Stimulated activated naive B cell treated with anti-CD40 and anti-IgM and Interleukin-4, amounts not matched to agents 10 μg/mL and 1 μg/mL and 100 μg/mL, for 72 hours (primary cell): ENCODE data around the gene ELMOD2.
A peak's percentile ranks its signal among the peaks of the same experiment; 100 is the strongest.
"Not testable (repeated sequence)": the region's sequence is repeated elsewhere in the genome, so short reads cannot be mapped to it uniquely, and the experiment has no call there.

Experiments used
- ATAC-seq, 2 donors: fragments of 150-1000 bp; cut with Tn5 transposase; replicated peaks; 2 replicates each; pipeline ENCODE4 v1.10.0; 2021; ENCODE audit warnings: moderate library complexity in 1 of 2
- DNase-seq: peaks from one replicate; pipeline ENCODE4 v3.0.0; 2021
- H3K27ac Mint-ChIP-seq: one replicate; pipeline ENCODE4 v1.8.0; 2022; ENCODE audit warnings: mild to moderate bottlenecking, mixed read lengths
- H3K27me3 Mint-ChIP-seq, 2 donors: one replicate each; pipeline ENCODE4 v1.8.0; 2022; ENCODE audit warnings: mixed read lengths in 2 of 2
- H3K36me3 Mint-ChIP-seq, 2 donors: one replicate each; pipeline ENCODE4 v1.8.0; 2022; ENCODE audit warnings: mixed read lengths in 2 of 2, mild to moderate bottlenecking in 1 of 2
- H3K4me1 Mint-ChIP-seq, 2 donors: one replicate each; pipeline ENCODE4 v1.8.0; 2022; ENCODE audit warnings: mixed read lengths in 2 of 2, mild to moderate bottlenecking in 1 of 2
- H3K4me3 Mint-ChIP-seq, 2 donors: one replicate each; pipeline ENCODE4 v1.8.0; 2022; ENCODE audit warnings: mild to moderate bottlenecking in 2 of 2, mixed read lengths in 2 of 2, moderate library complexity in 1 of 2
- H3K9me3 Mint-ChIP-seq, 2 donors: one replicate each; pipeline ENCODE4 v1.8.0; 2022; ENCODE audit warnings: mixed read lengths in 2 of 2, mild to moderate bottlenecking in 1 of 2

Gene ELMOD2

GRCh38 chr4:140523857-140524742 lies at the start of gene ELMOD2:
TSS of gene ELMOD2 (plus strand) at chr4:140524168. CDS start at chr4:140525429, 1,261 bp downstream.
- peak; percentile 100 for ATAC-seq
- Mint-ChIP-seq H3K27ac (peak within 1 kb of the TSS; percentile 85), H3K4me3 (peak within 1 kb of the TSS; percentile 87 to 96), H3K9me3 (no peaks in the 10 kb centered on the region), H3K36me3 (peaks cover 5 to 11% of the 10 kb centered on the region in 2 donors), H3K4me1 (peaks cover 5 to 13% of the 10 kb centered on the region in 2 donors), H3K27me3 (no peaks in the 10 kb centered on the region)
- DNase-seq = peak; percentile 96

GRCh38 chr4:140483445-140483844 lies 40.5 kb upstream of the ELMOD2 start:
- Mint-ChIP-seq H3K4me1 (no peaks in the 10 kb centered on the region), H3K27me3 (peaks cover 21 to 33% of the 10 kb centered on the region in 2 donors), H3K4me3 (no peak overlapping the region), H3K27ac (no peak overlapping the region), H3K36me3 (peaks cover 4 to 5% of the 10 kb centered on the region in 2 donors), H3K9me3 (peaks cover 6 to 9% of the 10 kb centered on the region in 2 donors)
- no peak for ATAC-seq
- no peak for DNase-seq

GRCh38 chr4:140485939-140486338 lies 38.0 kb upstream of the ELMOD2 start:
- no peak overlapping the region for H3K4me3 Mint-ChIP-seq
- ATAC-seq = no peak
- H3K27ac Mint-ChIP-seq = no peak overlapping the region
- no peak for DNase-seq
- H3K27me3 Mint-ChIP-seq = peaks cover 15 to 31% of the 10 kb centered on the region in 2 donors
- peaks cover 4 to 5% of the 10 kb centered on the region in 2 donors for H3K36me3 Mint-ChIP-seq
- H3K9me3 Mint-ChIP-seq = peaks cover 6 to 9% of the 10 kb centered on the region in 2 donors
- H3K4me1 Mint-ChIP-seq = no peaks in the 10 kb centered on the region

GRCh38 chr4:140497405-140497746 lies 26.6 kb upstream of the ELMOD2 start:
- no peaks in the 10 kb centered on the region for H3K36me3 Mint-ChIP-seq
- peaks cover 0 to 7% of the 10 kb centered on the region in 2 donors for H3K4me1 Mint-ChIP-seq
- ATAC-seq (no peak), DNase-seq (no peak)
- H3K27me3 Mint-ChIP-seq = peaks cover 44 to 58% of the 10 kb centered on the region in 2 donors
- no peaks in the 10 kb centered on the region for H3K9me3 Mint-ChIP-seq
- H3K27ac Mint-ChIP-seq = no peak overlapping the region
- peak overlapping the region; percentile 67 to 69 for H3K4me3 Mint-ChIP-seq

- no peak for DNase-seq
- no peaks in the 10 kb centered on the region for H3K36me3 Mint-ChIP-seq
- H3K9me3 Mint-ChIP-seq = no peaks in the 10 kb centered on the region
- ATAC-seq = peak; percentile 42 to 57
- no peak within 1 kb of the TSS for H3K27ac Mint-ChIP-seq
- H3K27me3 Mint-ChIP-seq = peaks cover 43 to 61% of the 10 kb centered on the region in 2 donors
- peaks cover 0 to 7% of the 10 kb centered on the region in 2 donors for H3K4me1 Mint-ChIP-seq
- peak within 1 kb of the TSS; percentile 67 to 69 for H3K4me3 Mint-ChIP-seq
These were observed 26.0 kb upstream of the ELMOD2 start, which contains the start of gene MGAT4D for GRCh38 chr4:140497747-140498636. TSS of gene MGAT4D (minus strand) at chr4:140498293. CDS start at chr4:140498222, 71 bp downstream.

GRCh38 chr4:140499391-140499790 lies 24.6 kb upstream of the ELMOD2 start:
- Mint-ChIP-seq H3K36me3 (no peaks in the 10 kb centered on the region), H3K27ac (no peak overlapping the region), H3K4me3 (no peak overlapping the region), H3K9me3 (no peaks in the 10 kb centered on the region), H3K4me1 (peaks cover 0 to 7% of the 10 kb centered on the region in 2 donors), H3K27me3 (peaks cover 42 to 61% of the 10 kb centered on the region in 2 donors)
- ATAC-seq (no peak), DNase-seq (no peak)

- Mint-ChIP-seq H3K27me3 (peaks cover 55 to 65% of the 10 kb centered on the region in 2 donors), H3K4me3 (no peak overlapping the region), H3K36me3 (no peaks in the 10 kb centered on the region), H3K9me3 (peaks cover 0 to under 1% of the 10 kb centered on the region in 2 donors), H3K27ac (no peak overlapping the region), H3K4me1 (no peaks in the 10 kb centered on the region)
- ATAC-seq = no peak
- DNase-seq = no peak
These were observed 19.7 kb upstream of the ELMOD2 start for GRCh38 chr4:140504261-140504660.

GRCh38 chr4:140513765-140514164 lies 10.2 kb upstream of the ELMOD2 start:
- H3K36me3 Mint-ChIP-seq, H3K27ac Mint-ChIP-seq, DNase-seq, H3K9me3 Mint-ChIP-seq, H3K4me1 Mint-ChIP-seq, H3K4me3 Mint-ChIP-seq, ATAC-seq: not testable (repeated sequence)
- peaks cover 40 to 41% of the 10 kb centered on the region in 2 donors for H3K27me3 Mint-ChIP-seq

GRCh38 chr4:140515423-140515822 lies 8.5 kb upstream of the ELMOD2 start:
- H3K27me3 Mint-ChIP-seq = peaks cover 23 to 25% of the 10 kb centered on the region in 2 donors
- no peaks in the 10 kb centered on the region for H3K4me1 Mint-ChIP-seq

GRCh38 chr4:140523370-140523856 lies 555 bp upstream of the ELMOD2 start:
- no peaks in the 10 kb centered on the region for H3K27me3 Mint-ChIP-seq
- ATAC-seq (peak; percentile 21 to 31), DNase-seq (no peak)
- H3K4me1 Mint-ChIP-seq = peaks cover 5 to 13% of the 10 kb centered on the region in 2 donors
- peaks cover 5 to 11% of the 10 kb centered on the region in 2 donors for H3K36me3 Mint-ChIP-seq
- H3K4me3 Mint-ChIP-seq = peak overlapping the region; percentile 87 to 96
- H3K9me3 Mint-ChIP-seq = no peaks in the 10 kb centered on the region
- no peak overlapping the region for H3K27ac Mint-ChIP-seq

More at GRCh38 chr4:140515423-140515822, 8.5 kb upstream of the ELMOD2 start:
- no peak overlapping the region for H3K27ac Mint-ChIP-seq
- ATAC-seq = no peak
- DNase-seq = no peak
- no peak overlapping the region for H3K4me3 Mint-ChIP-seq
- H3K9me3 Mint-ChIP-seq = no peaks in the 10 kb centered on the region
- H3K36me3 Mint-ChIP-seq = no peaks in the 10 kb centered on the region

GRCh38 chr4:140529434-140529833 lies 5.5 kb downstream of the ELMOD2 start:
- Mint-ChIP-seq H3K4me1 (peaks cover 6 to 12% of the 10 kb centered on the region in 2 donors), H3K27me3 (no peaks in the 10 kb centered on the region), H3K4me3 (no peak overlapping the region), H3K27ac (no peak overlapping the region), H3K9me3 (no peaks in the 10 kb centered on the region), H3K36me3 (peaks cover 5 to 16% of the 10 kb centered on the region in 2 donors)
- DNase-seq = no peak
- peak in 1 of 2 donors; percentile 22 for ATAC-seq

- Mint-ChIP-seq H3K36me3 (peaks cover 9 to 17% of the 10 kb centered on the region in 2 donors), H3K4me1 (peaks cover 4 to 8% of the 10 kb centered on the region in 2 donors), H3K27ac (no peak overlapping the region), H3K4me3 (no peak overlapping the region), H3K9me3 (no peaks in the 10 kb centered on the region), H3K27me3 (no peaks in the 10 kb centered on the region)
- ATAC-seq = no peak
- no peak for DNase-seq
These were observed 10.0 kb downstream of the ELMOD2 start for GRCh38 chr4:140533951-140534480.

- peaks cover 21 to 29% of the 10 kb centered on the region in 2 donors for H3K27me3 Mint-ChIP-seq
- peaks cover 7 to 17% of the 10 kb centered on the region in 2 donors for H3K4me1 Mint-ChIP-seq
- ATAC-seq (peak; percentile 100), DNase-seq (peak; percentile 47)
- no peak overlapping the region for H3K4me3 Mint-ChIP-seq
- H3K9me3 Mint-ChIP-seq = no peaks in the 10 kb centered on the region
- H3K36me3 Mint-ChIP-seq = peaks cover 9 to 17% of the 10 kb centered on the region in 2 donors
- H3K27ac Mint-ChIP-seq = no peak overlapping the region
These were observed 32.6 kb downstream of the ELMOD2 start for GRCh38 chr4:140556372-140557085.
